ENCODE data around the gene ALKBH1.

Gene ALKBH1

DNA sequence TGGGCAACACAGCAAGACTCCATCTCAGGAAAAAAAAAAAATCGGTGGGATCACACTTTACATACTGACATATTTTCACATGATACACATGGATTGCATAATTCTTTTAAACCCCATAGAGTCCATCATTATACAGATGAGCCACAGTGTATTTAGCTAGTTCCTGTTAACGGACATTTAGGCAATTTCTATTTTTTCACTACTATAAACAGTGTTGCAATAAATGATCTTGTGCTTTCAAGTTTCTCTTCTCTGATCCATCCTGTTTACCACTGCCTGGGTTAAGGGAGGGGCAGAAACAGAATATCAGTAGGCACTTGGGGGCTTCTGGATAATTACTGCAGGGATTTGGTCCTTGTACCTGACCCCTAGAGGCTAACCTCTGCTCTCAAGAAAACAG lies 48.0 kb downstream of the ALKBH1 start:
- no peaks in the 10 kb centered on the region for H3K36me3 ChIP-seq (ENCODE audit: insufficient read depth)
- no peaks in the 10 kb centered on the region for H3K79me2 ChIP-seq (ENCODE audit: insufficient read depth, low read depth)
- no peaks in the 10 kb centered on the region for H4K20me1 ChIP-seq (ENCODE audit: insufficient read depth)
- H3K27ac ChIP-seq = no peak overlapping the region
- H3K4me3 ChIP-seq (IDR thresholded peaks at IDR 0.05; ENCODE audit: insufficient read depth, low read depth, low read length) = no peak overlapping the region
- H3K4me2 ChIP-seq = no peak overlapping the region
- no peaks in the 10 kb centered on the region for H3K27me3 ChIP-seq (ENCODE audit: insufficient read depth, low read depth)
- H3K4me1 ChIP-seq (ENCODE audit: low read depth, poor library complexity, severe bottlenecking) = no peaks in the 10 kb centered on the region
- no peak overlapping the region for H3K9ac ChIP-seq
- no peak overlapping the region for H2AFZ ChIP-seq (ENCODE audit: low read depth)
- TF ChIP-seq, protein P1, sequence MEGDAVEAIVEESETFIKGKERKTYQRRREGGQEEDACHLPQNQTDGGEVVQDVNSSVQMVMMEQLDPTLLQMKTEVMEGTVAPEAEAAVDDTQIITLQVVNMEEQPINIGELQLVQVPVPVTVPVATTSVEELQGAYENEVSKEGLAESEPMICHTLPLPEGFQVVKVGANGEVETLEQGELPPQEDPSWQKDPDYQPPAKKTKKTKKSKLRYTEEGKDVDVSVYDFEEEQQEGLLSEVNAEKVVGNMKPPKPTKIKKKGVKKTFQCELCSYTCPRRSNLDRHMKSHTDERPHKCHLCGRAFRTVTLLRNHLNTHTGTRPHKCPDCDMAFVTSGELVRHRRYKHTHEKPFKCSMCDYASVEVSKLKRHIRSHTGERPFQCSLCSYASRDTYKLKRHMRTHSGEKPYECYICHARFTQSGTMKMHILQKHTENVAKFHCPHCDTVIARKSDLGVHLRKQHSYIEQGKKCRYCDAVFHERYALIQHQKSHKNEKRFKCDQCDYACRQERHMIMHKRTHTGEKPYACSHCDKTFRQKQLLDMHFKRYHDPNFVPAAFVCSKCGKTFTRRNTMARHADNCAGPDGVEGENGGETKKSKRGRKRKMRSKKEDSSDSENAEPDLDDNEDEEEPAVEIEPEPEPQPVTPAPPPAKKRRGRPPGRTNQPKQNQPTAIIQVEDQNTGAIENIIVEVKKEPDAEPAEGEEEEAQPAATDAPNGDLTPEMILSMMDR (conservative IDR thresholded peaks at IDR 0.05; ENCODE audit: low read depth, low read length) = no peak

DNA sequence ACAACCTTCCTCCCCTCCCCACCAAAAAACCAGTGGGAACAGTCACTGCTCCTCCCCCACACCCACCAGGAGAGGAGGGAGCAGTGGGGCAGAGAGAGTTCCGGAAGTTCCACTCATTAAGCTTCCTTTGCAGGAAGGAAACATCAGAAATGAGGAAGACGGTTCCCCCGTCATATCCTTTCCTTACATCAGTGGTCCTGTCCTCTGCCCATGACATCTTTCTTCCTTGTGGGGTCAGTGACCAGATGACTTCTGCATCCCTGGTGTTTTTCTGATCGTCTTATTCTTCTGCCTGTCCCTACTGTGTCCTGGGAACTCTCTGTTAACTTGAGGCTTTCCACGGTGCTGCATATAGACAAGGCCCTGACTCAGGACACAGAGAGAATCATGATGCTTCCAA lies 50.5 kb downstream of the ALKBH1 start:
- Histone ChIP-seq H3K4me1 (ENCODE audit: low read depth, poor library complexity, severe bottlenecking) (no peaks in the 10 kb centered on the region), H2AFZ (ENCODE audit: low read depth) (no peak overlapping the region), H4K20me1 (ENCODE audit: insufficient read depth) (no peaks in the 10 kb centered on the region), H3K36me3 (ENCODE audit: insufficient read depth) (no peaks in the 10 kb centered on the region), H3K4me3 (IDR thresholded peaks at IDR 0.05; ENCODE audit: insufficient read depth, low read depth, low read length) (no peak overlapping the region), H3K27me3 (ENCODE audit: insufficient read depth, low read depth) (no peaks in the 10 kb centered on the region), H3K9ac (no peak overlapping the region), H3K79me2 (ENCODE audit: insufficient read depth, low read depth) (no peaks in the 10 kb centered on the region), H3K4me2 (no peak overlapping the region), H3K27ac (no peak overlapping the region)
- TF ChIP-seq, protein P1 (conservative IDR thresholded peaks at IDR 0.05; ENCODE audit: low read depth, low read length) = no peak

DNA sequence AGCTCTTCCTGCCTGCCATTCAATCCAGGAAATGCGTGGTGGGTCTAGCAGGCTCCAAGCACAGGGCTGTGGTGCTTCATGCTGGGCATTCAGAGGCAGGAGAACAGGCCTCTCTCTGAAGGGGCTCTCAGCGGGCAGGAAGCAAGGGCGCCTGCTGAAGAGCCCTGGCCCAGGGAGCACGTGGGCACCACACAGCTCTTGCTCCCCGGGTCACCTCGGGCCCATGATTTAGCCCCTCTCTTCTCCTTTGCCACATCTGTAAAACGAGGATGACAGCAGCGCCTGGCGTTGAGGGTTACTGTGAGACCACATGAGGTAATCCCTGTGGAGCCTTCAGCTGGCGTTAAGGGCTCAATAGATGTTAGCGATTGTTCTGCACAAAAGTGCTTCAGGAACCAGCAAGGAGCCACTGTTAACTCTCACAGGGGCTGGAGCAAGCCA lies 53.8 kb downstream of the ALKBH1 start:
- Histone ChIP-seq H3K9ac (no peak overlapping the region), H3K4me1 (ENCODE audit: low read depth, poor library complexity, severe bottlenecking) (no peaks in the 10 kb centered on the region), H3K27ac (no peak overlapping the region), H3K36me3 (ENCODE audit: insufficient read depth) (no peaks in the 10 kb centered on the region), H2AFZ (ENCODE audit: low read depth) (no peak overlapping the region), H3K27me3 (ENCODE audit: insufficient read depth, low read depth) (no peaks in the 10 kb centered on the region), H3K79me2 (ENCODE audit: insufficient read depth, low read depth) (no peaks in the 10 kb centered on the region), H3K4me2 (no peak overlapping the region), H4K20me1 (ENCODE audit: insufficient read depth) (no peaks in the 10 kb centered on the region), H3K4me3 (IDR thresholded peaks at IDR 0.05; ENCODE audit: insufficient read depth, low read depth, low read length) (no peak overlapping the region)
- TF ChIP-seq, protein P1 (conservative IDR thresholded peaks at IDR 0.05; ENCODE audit: low read depth, low read length) = no peak

DNA sequence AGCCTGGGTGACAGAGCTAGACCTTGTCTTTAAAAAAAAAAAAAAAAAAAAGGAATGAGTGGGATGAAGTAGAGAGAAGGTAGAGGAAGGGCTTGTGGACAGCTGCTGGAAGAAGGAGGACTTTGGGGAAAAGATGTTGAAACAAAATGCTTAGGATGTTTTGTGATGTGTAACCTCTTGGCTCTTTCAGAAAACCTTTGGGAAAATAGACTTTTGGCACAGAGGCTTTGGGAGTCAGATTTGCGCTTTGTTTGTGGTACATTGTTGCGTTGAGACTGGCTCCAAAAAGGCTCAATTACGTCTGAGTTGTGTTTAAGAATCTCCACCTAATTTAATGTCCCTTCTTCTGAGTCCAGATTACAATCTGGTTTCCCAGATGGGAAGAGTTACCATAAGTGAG lies 58.5 kb downstream of the ALKBH1 start:
- Histone ChIP-seq H2AFZ (ENCODE audit: low read depth) (no peak overlapping the region), H3K9ac (no peak overlapping the region), H3K27ac (no peak overlapping the region), H3K4me1 (ENCODE audit: low read depth, poor library complexity, severe bottlenecking) (no peaks in the 10 kb centered on the region), H3K27me3 (ENCODE audit: insufficient read depth, low read depth) (no peaks in the 10 kb centered on the region), H4K20me1 (ENCODE audit: insufficient read depth) (no peaks in the 10 kb centered on the region), H3K4me2 (no peak overlapping the region), H3K4me3 (IDR thresholded peaks at IDR 0.05; ENCODE audit: insufficient read depth, low read depth, low read length) (no peak overlapping the region), H3K36me3 (ENCODE audit: insufficient read depth) (no peaks in the 10 kb centered on the region), H3K79me2 (ENCODE audit: insufficient read depth, low read depth) (no peaks in the 10 kb centered on the region)
- TF ChIP-seq, protein P1 (conservative IDR thresholded peaks at IDR 0.05; ENCODE audit: low read depth, low read length) = no peak

Measured in KMS-11 (cell line).